Measurements from ENCODE around the gene MTIF3.

The MTIF3 gene

GRCh38 chr13:27449936-27450828, at the start of gene MTIF3:
TSS of gene MTIF3 (minus strand) at chr13:27450564. CDS start at chr13:27440448, 10,116 bp downstream.
- H3K4me3 ChIP-seq (ENCODE audit: low read length) = peak within 1 kb of the TSS; percentile 93
- TF ChIP-seq CTCF (conservative IDR thresholded peaks at IDR 0.05; ENCODE audit: low read depth, low read length) = no peak
- peak; percentile 87 for DNase-seq (ENCODE audit: low read depth)

GRCh38 chr13:27497563-27498230, 47.3 kb upstream of the MTIF3 start:
- H3K4me3 ChIP-seq (ENCODE audit: low read length) = no peak overlapping the region
- no peak for TF ChIP-seq CTCF (conservative IDR thresholded peaks at IDR 0.05; ENCODE audit: low read depth, low read length)
- DNase-seq (ENCODE audit: low read depth) = no peak

- no peak for DNase-seq (ENCODE audit: low read depth)
- TF ChIP-seq CTCF (conservative IDR thresholded peaks at IDR 0.05; ENCODE audit: low read depth, low read length) = no peak
- no peak overlapping the region for H3K4me3 ChIP-seq (ENCODE audit: low read length)
Observed at GRCh38 chr13:27496536-27497273, 46.3 kb upstream of the MTIF3 start.

- no peak for DNase-seq (ENCODE audit: low read depth)
- TF ChIP-seq CTCF (conservative IDR thresholded peaks at IDR 0.05; ENCODE audit: low read depth, low read length) = no peak
- H3K4me3 ChIP-seq (ENCODE audit: low read length) = no peak overlapping the region
Observed at GRCh38 chr13:27496006-27496405, 45.6 kb upstream of the MTIF3 start.

GRCh38 chr13:27495551-27495950, 45.2 kb upstream of the MTIF3 start:
- TF ChIP-seq CTCF (conservative IDR thresholded peaks at IDR 0.05; ENCODE audit: low read depth, low read length) = no peak
- no peak overlapping the region for H3K4me3 ChIP-seq (ENCODE audit: low read length)
- no peak for DNase-seq (ENCODE audit: low read depth)

GRCh38 chr13:27493981-27494380, 43.6 kb upstream of the MTIF3 start:
- no peak overlapping the region for H3K4me3 ChIP-seq (ENCODE audit: low read length)
- no peak for DNase-seq (ENCODE audit: low read depth)
- no peak for TF ChIP-seq CTCF (conservative IDR thresholded peaks at IDR 0.05; ENCODE audit: low read depth, low read length)

All from retinal pigment epithelial cell (primary cell).